GM18508 (cell line): Measurements from ENCODE around the gene RGS3.

Experiments
- ATAC-seq: cut with Tn5 transposase; IDR thresholded peaks from one replicate; pipeline ENCODE4 v1.9.1; 2021; ENCODE audit warnings: moderate number of reproducible peaks; ENCODE audit not compliant: insufficient read depth, unreplicated experiment

RGS3 gene

DNA sequence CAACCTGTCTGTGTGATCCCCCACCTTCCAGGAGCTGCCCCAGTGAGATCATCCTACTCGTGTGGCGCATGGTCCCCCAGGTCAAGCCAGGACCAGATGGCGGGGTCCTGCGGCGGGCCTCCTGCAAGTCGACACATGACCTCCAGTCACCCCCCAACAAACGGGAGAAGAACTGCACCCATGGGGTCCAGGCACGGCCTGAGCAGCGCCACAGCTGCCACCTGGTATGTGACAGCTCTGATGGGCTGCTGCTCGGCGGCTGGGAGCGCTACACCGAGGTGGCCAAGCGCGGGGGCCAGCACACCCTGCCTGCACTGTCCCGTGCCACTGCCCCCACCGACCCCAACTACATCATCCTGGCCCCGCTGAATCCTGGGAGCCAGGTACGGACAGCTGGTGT is 43.7 kb downstream of the RGS3 start:
- no peak for ATAC-seq

DNA sequence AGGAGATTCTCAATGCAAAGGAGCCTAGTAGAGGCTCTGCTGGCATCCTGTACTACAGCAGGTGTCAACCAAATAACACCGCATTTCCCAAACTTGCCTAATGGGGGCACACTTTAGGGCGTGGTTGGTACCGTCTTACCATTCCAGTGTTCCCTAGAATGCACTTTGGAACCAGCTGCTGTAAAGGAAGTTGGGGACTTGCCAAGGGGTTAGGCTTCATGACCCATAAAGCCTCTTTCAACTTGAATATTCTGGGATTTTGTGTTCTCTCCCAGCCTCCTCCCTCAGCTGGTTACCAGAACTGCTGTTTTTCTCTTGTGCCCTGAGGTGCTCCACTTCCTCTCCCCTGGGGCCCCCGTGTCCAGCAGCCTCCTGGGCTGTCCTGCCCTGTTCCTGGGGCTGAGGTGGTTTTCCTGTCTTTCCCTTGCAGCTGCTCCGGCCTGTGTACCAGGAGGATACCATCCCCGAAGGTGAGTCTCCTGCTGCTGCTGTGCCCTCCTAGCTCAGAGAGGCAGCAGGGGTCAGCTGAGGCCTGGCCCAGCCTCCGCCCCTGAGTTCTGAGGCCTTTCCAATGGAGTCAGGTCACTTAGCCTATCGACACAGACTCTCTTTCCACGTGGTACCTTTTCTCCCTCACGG is 44.7 kb downstream of the RGS3 start:
- no peak for ATAC-seq

DNA sequence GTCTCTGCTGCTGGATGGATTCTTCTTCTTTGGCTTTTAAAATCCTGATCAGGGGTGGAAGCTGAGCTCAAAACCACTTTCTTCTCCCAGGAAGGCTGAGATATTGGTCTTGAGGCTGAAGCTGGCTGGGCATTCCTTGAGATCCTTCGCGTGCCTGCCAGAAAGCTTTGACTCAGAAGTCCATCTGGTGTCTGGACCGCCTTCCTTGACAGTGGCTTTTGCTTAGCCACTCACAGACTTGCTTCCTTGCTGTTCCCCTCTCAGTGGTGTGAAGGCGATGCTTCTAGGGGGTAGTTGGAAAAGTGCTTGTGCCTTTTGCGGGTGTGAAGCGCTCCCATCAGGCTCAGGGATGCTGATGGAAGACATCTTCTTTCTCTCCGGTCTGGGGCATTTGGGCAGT is 45.9 kb downstream of the RGS3 start:
- ATAC-seq, result no peak

DNA sequence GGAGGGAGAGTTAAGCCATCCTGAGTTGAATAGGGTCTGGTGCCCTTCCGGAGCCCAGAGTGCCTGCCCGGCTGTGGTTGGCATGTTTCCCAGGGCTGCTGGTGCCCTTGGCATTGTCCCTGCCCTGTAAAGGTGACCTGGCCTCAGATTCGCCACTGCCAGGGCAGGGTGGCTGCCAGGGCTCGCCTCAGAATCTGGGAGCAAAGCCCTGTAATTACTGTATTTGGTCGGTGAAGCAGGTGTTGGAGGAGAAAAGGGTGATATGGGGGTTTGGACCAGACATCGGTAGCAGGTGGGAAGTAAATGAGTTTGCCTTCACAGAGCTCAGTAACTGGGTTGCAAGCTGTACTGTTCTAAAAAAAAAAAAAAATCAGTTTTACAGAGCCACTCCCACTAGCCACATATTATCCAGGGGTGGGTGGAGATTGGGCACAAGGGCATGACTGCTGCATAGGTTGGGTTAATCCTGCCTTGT is 47.6 kb downstream of the RGS3 start:
- no peak for ATAC-seq

DNA sequence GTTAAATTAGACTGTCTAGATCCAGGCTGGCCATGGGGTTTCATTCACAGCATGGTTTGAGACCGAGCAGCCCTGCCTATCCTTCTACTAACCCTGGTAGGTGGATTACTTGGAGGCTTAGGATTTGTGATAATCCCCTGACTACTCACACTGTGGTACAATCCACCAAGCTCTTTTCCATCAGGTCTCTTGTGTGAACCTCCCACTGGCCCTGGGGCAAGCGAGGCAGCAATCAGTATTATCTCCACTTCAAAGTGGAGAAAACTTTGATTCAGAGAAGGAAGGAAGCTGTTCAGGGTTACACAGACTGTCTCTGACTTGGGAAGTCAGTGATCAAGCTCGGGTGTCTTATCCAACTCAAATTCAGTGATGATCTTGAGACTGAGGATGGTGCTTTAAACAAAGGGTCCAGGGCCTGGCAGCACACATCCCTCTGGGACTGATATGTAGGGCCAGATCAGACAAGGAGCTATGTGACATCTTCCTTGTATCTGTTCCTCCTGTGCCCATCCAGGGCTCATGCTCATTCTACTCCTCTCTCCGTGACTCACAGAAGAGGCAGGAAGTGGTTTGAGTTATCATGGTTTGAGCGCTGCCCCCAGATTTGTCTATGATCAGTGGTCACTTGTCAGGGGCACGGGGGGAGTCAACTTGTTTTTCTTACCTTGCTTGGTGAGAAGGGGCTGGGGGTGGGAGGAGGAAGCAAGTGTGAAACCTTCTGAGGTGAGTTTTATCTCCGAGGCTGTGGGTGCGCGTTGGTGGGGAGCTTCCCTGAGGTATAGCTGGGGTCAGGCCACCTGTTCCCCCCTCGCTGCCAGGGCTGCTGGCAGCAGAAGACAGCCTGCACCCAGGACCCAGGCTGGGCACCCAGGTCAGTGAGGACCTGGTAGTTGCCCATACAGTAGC is 48.6 kb downstream of the RGS3 start:
- ATAC-seq, result peak; percentile 41

DNA sequence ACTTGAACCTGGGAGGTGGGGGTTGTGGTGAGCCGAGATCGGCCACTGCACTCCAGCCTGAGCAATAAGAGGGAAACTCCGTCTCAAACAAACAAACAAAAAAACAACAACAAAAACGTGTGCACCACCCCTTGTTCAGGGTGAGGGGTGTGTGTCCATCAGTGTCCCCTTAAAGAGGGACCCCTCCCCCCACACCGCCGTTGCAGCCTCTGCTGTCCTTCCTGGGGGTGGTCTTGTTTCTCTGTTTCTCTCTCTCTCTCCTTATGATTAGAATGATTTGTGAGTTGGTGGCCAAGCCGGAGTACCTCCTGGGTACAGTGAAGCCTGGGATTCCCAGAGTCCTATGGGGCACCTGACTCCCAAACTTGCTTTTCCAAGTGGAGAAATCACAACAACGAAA is 49.6 kb downstream of the RGS3 start:
- ATAC-seq, result no peak

DNA sequence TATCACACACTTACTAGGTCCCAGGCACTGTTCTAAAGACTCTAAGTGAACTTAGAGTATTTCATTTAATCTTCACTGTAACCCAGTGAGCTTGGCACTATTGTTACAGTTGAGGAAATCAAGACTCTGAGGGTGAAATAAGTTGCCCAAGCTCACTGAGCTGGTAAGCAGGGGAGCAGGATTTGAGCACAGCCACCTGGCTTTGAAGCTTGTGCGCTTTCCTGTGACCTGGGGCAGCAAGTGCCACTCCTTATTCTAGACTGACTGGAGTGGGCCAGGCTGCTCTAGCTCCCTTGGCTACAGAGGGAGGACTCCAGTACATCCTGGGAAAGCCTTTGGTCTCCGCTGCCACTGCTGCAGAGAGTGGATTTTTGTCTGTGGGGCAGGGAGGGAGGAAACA is 50.0 kb downstream of the RGS3 start:
- no peak for ATAC-seq

DNA sequence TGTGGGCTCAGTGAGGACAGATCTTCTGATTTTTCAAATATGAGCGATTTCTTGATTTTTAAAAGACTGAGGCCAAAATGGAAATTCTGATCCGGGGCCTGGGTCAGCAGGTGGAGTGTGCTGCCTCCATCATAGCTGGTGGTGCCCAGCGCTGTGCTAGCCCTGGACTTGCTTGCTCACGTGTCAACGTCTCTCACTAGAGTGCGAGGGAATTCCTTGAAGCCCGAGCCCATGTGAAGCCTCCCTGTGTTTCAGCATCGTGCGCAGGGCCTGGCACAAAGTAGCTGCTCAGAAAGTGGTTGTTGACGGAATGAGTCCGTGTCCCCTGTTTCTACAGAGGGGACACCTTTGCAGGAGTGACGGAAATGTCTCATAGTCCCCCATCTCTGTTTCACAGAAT is 50.5 kb downstream of the RGS3 start:
- ATAC-seq, result no peak

DNA sequence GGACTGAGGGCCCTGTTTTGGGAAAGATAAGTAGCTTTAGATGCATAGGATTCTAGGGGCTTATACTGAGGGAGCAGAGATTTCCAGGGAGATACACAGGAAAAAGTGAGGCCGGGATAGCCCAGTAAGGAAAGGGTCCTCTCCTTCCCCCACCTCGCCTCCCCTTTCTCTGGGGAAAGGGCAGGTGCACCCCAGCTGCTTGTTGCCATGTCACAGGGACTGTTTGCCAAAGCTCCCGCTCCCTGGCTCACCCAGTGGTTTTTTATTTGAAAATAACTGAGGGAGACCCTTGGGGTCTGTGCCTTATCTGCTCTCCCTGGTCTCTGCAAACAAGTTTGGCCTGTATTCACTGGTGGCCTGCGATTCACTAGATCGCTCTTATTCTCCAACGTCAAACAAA is 51.2 kb downstream of the RGS3 start:
- no peak for ATAC-seq

DNA sequence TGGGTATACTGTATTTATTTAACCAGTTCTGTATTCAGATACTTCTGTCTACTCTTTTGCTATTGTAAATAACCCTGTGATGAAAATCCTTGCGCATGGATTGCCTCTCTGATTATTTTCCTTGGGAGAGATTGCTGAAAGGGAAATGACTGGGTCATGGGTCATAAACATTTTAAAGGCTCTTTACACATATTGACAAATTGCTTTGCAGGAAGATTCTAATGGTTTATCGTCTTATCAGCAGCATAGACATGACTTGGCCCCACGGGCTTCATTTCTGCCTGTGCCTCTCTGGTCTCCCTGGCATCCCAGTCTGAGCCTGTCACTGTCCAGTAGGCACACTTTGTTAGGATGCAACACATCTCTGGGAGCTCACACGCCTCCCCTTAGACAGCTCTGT is 52.3 kb downstream of the RGS3 start:
- ATAC-seq, result no peak

DNA sequence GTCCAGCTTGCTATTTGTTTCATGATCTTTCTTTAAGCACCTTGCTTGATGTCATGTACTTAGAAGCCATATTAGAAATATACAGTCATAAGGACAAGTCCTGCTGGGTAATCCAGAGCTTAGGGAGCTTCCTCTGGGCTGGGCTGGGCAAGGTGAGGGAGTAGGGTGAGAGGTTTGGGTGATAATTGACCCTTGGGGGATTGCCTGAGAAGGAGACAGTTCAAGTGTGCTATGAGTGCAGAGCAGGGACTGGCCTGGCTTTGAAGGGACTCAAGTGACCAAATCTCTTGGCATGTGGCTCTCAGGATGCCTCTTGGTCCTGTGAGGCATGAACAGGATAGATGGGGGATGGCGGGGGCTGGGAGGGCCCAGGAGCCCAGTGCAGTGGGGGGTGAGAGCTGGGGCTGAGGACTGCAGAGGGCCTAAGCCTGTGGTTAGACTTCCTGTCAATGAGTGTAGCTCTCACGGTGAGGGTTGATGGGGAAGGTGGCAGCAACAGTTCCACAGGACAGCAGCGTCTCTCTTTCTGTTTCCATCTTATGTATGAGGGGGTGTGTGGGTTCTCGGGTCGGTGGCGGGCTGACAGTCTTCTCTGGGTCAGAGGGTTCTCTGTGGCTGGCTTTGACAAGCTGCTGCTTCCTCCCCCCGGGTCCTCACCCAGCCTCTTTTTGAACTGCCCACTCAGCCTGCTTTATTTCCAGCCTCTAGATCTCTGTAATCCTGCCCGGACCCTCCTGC is 53.5 kb downstream of the RGS3 start:
- peak; percentile 77 for ATAC-seq

DNA sequence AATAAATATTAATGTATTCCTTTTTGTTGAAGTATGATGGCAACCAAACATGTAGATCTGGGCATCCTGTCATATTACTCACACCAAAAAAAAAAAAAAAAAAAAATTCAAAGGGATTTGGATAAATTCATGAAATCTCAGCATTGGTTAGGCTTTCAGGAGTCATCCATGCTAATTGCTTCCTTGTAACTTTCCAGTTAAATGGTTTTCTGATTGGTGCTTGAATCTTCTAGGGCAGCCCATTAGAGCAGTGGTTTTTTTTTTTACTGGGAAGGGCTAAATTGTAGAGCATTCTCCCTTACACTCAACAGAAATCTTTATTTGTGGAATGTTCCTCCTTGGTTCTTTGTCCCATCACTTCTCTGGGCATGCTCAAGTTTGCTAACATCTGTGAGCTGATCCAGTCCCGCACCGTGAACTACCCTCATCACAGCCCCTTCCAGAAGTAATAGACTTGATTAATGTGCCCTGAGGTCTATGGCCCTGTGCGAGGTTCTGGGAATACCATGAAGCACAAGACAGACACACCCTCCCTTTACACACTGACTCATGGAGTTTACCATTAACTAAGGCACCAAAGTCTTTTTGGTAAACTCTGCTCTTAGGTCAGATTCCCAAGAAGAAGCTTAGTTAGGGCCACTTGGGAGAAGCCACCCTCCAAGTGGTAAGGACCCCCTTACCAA is 56.0 kb downstream of the RGS3 start:
- ATAC-seq, result no peak

DNA sequence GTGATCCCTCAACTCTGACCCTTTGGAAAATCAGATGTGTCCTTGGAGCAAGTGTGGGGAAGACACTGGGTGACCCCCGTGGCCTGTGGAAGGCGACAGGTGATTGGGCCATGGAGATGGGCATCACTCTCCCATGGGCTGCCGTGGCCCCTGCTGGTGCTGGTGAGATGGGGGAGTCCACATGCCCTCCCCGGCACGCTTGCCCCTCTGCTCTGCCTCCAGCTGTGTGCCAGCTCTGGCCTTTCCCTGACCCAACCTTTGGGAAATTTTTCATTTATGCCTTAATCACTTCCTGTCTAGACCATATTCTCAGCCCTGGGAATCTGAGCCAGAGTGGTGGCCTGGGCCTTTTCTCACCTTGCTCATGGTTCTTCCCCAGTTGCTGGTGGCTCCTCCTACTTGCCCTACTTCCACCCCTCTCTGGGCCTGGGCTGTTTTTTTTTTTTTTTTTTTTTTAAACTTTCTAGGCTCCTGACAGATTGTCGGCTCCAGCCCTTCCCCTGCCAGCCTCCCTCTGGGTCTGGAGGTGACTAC is 56.6 kb downstream of the RGS3 start:
- no peak for ATAC-seq

DNA sequence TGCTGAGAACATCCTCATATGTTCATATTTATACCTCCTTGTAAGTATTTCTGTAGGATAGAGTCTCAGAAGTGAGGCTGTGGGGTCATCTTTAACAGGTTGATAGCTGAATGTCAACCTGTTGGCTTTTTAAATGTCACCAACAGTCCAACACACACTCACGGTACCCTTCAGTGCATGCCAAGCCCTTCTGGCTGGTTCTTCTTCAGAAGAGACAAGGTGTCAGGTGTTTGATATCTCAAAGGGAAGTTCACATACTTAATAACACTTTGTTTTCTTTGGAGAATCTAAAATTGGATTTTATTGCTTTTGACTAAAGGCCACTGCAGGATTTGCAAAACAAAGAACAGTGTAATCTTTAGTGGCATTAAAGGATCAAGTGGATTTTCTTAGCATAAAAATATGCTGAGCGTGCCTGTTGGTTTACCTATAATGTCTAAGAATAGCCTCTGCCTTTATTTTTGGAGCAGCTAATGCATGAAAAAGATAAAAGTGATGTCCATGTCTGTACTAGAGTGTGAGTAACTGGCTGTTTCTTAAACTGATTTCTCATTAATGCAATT is 58.2 kb downstream of the RGS3 start:
- ATAC-seq, result no peak

DNA sequence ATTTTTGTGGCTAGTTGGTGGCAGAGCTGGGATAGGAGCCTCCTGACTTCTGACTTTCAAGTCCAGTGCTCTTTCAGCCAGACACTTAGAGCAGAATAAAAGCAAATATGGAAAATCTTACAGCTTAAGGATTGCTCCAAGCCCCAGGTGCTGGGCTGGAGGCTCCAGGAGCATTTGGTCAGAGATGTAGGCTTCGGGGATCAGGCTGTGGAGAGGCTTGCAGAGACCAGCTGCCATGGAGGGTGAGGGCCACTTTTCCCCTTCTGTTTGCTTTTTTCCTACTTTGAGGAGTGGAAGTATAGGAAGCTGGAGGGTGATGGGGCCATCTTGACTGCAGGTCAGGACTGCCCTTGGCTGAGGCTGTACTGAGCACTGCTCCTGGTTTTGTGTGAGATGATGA is 58.9 kb downstream of the RGS3 start:
- ATAC-seq, result no peak

DNA sequence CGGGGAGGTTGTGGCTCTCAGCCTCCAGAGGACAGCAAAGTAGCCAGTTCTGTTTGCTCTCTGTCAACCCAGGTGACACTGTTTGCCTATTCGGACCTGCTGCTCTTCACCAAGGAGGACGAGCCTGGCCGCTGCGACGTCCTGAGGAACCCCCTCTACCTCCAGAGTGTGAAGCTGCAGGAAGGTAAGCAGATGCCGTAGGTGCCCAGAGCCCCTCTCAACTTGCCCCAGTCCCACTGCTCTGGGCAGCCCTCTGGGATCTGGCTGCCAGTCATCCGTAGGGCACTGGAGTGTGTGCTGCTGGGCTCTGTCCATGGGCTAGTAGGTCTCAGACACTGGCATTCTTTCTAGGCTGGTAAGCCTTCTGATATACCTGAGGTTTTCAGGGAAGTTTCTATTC is 59.3 kb downstream of the RGS3 start:
- no peak for ATAC-seq

DNA sequence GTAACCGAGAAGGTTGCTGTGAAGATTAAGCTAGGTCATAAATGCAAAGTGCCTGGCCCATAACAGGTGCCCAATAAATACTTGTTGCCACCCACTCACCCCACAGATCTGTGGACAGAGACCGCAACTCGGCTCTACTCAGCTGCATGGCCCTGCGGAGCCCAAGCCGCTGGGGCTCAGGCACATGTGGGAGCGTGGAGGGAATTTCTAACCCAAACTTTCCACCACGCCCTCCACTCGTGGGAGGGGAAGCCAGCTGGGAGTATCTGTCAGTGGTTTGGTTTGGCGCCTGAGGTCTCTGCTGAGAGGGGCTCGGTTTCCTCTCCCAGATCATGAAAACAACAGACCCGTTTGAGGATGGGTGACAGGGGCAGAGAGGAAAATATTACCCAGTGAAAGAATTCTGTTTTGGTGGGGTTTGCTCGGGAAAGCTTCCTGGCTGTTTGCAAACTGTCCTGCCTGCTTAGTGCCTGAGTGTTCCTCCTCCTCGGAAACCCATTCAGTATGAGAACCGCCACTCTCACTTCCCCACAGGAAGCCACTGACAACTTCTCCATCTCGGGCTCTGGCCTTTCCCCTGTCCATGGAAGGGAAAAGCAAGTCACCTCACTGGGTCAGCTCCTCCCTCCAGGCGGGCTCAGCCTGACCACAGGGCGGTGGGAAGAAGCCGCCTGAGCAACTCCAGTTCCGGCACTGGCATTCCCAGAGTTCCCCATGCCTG is 60.1 kb downstream of the RGS3 start:
- peak; percentile 71 for ATAC-seq

DNA sequence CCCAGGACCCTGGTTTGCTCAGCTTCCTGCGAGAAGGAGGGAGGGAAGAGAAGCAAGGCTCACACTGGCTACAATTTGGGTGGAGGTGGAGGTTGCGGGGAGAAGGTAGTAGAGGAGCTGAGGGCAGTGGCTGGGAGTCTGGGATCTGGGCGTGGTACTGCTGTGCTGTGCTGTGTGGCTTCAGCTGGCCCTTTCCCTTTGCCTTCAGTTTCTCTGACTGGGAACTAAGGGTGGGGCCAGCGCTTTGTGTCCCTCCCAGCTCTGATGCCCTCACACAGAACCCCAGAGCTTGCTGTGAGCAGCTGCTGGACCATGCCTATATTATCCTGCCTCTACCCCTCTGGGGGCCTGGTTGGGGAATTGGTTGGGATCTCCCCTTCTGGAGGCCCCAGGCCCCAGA is 60.9 kb downstream of the RGS3 start:
- no peak for ATAC-seq

DNA sequence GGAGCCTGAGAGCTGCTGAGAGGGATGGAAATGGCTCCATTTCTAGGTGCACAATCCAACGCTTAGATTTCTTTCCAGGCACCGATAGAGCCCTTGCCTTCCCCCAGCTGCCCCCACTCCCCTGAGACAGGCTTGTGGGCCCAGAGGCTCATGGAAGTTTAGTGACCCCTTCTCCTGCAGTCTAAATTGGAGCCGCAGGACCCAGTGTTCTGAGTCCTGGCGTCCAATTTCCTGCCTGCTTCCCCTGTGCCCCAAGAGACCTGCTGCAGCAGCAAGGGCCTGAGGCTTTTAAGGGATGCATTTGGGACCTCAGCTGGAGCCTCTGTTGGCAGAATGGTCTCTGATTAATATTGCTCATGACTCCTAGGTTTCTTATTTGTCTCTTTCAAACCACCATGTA is 61.7 kb downstream of the RGS3 start:
- no peak for ATAC-seq
